ENCODE data around the gene UQCC3.
A peak's percentile ranks its signal among the peaks of the same experiment; 100 is the strongest.
"Not testable (repeated sequence)": the region's sequence is repeated elsewhere in the genome, so short reads cannot be mapped to it uniquely, and the experiment has no call there.

UQCC3 gene

GRCh38 chr11:62671608-62672389 lies at the start of gene UQCC3, which contains the start of gene LBHD1:
Gene UQCC3 (plus strand): TSS chr11:62671673. CDS start chr11:62671746, 73 bp downstream.
Gene LBHD1 (minus strand): TSS chr11:62672267. CDS start chr11:62670031, 2,236 bp downstream.
- DNase-seq = peak; percentile 20

GRCh38 chr11:62622476-62623089 lies 48.9 kb upstream of the UQCC3 start:
- DNase-seq = no peak

GRCh38 chr11:62627713-62628112 lies 43.8 kb upstream of the UQCC3 start:
- no peak for DNase-seq

GRCh38 chr11:62632492-62632891 lies 39.0 kb upstream of the UQCC3 start:
- no peak for DNase-seq

GRCh38 chr11:62644220-62644619 lies 27.3 kb upstream of the UQCC3 start:
- no peak for DNase-seq

- no peak for DNase-seq
Measured at GRCh38 chr11:62645671-62645945, 25.9 kb upstream of the UQCC3 start.

- peak; percentile 93 for DNase-seq
Measured at GRCh38 chr11:62645946-62646824, 25.3 kb upstream of the UQCC3 start, which contains the start of gene GANAB. Gene GANAB (minus strand): TSS chr11:62646613. CDS start chr11:62646599, 14 bp downstream.

GRCh38 chr11:62646825-62647608 lies 24.5 kb upstream of the UQCC3 start:
- no peak for DNase-seq

- DNase-seq = no peak
Measured at GRCh38 chr11:62647609-62648005, 23.9 kb upstream of the UQCC3 start.

GRCh38 chr11:62648185-62648966 lies 23.1 kb upstream of the UQCC3 start:
- no peak for DNase-seq

GRCh38 chr11:62648967-62649364 lies 22.5 kb upstream of the UQCC3 start:
- no peak for DNase-seq

- no peak for DNase-seq
Measured at GRCh38 chr11:62649486-62649885, 22.0 kb upstream of the UQCC3 start.

GRCh38 chr11:62650283-62650682 lies 21.2 kb upstream of the UQCC3 start:
- DNase-seq = not testable (repeated sequence)

- DNase-seq = no peak
Measured at GRCh38 chr11:62652161-62653006, 19.1 kb upstream of the UQCC3 start.

GRCh38 chr11:62654297-62654696 lies 17.2 kb upstream of the UQCC3 start:
- no peak for DNase-seq

GRCh38 chr11:62656796-62657429 lies 14.6 kb upstream of the UQCC3 start:
- DNase-seq = no peak

- peak; percentile 51 for DNase-seq
Measured at GRCh38 chr11:62664405-62665074, 6.9 kb upstream of the UQCC3 start.

- peak; percentile 74 for DNase-seq
Measured at GRCh38 chr11:62665075-62665598, 6.3 kb upstream of the UQCC3 start, which contains the start of the genes C11orf98 and CSKMT. Gene C11orf98 (minus strand): TSS chr11:62665210. CDS start chr11:62665169, 41 bp downstream. Gene CSKMT (plus strand): TSS chr11:62665312. CDS start chr11:62665880, 568 bp downstream.

- DNase-seq = no peak
Measured at GRCh38 chr11:62665599-62666258, 5.7 kb upstream of the UQCC3 start.

All from NCI-H1417 treated with DMSO at 0.1 percent for 48 hours (cell line).